NT2/D1 (cell line): ENCODE results near the gene ASAP2.

Experiments
- DNase-seq: peaks from one replicate; pipeline ENCODE4 v3.0.0-alpha.2; 2011; ENCODE audit warnings: low read depth, low spot score
- H3K27me3 ChIP-seq: 2 replicates; pipeline ENCODE4 v1.6.0; 2011; ENCODE audit warnings: mild to moderate bottlenecking; ENCODE audit not compliant: insufficient read length, insufficient read depth
- H3K36me3 ChIP-seq: 2 replicates; pipeline ENCODE4 v1.6.1; 2011; ENCODE audit warnings: mild to moderate bottlenecking, low read length, mixed read lengths; ENCODE audit not compliant: insufficient read depth, insufficient read length
- H3K4me1 ChIP-seq: 2 replicates; pipeline ENCODE4 v1.5.1; 2011; ENCODE audit not compliant: insufficient read depth, insufficient read length
- H3K4me3 ChIP-seq: 2 replicates; pipeline ENCODE4 v1.5.1; 2011; ENCODE audit warnings: low read depth; ENCODE audit not compliant: insufficient read length
- H3K9ac ChIP-seq: 2 replicates; pipeline ENCODE4 v1.6.0; 2011; ENCODE audit warnings: low read depth; ENCODE audit not compliant: insufficient read length
- H3K9me3 ChIP-seq: 2 replicates; pipeline ENCODE4 v1.5.1; 2011; ENCODE audit warnings: mild to moderate bottlenecking, low read length; ENCODE audit not compliant: insufficient read depth
- SUZ12 ChIP-seq: IDR thresholded peaks from 2 replicates; pipeline ENCODE4 v1.6.1; 2011; ENCODE audit not compliant: insufficient read length, insufficient read depth; ENCODE audit errors: extremely low read depth
- YY1 ChIP-seq: IDR thresholded peaks from 2 replicates; pipeline ENCODE4 v1.6.1; 2011; ENCODE audit not compliant: insufficient read length, insufficient read depth
- ZNF274 ChIP-seq: IDR thresholded peaks from 2 replicates; pipeline ENCODE4 v1.6.1; 2011; ENCODE audit warnings: mild to moderate bottlenecking, low read depth, low read length

The ASAP2 gene

GRCh38 chr2:9294764-9295163 is 88.2 kb downstream of the ASAP2 start:
- no peaks in the 10 kb centered on the region for H3K27me3 ChIP-seq
- H3K4me3 ChIP-seq, result no peak overlapping the region
- H3K9ac ChIP-seq, result no peak overlapping the region
- no peaks in the 10 kb centered on the region for H3K9me3 ChIP-seq
- peaks cover 4% of the 10 kb centered on the region for H3K36me3 ChIP-seq
- TF ChIP-seq ZNF274 (no peak), YY1 (no peak), SUZ12 (no peak)
- no peak for DNase-seq
- peaks cover 3% of the 10 kb centered on the region for H3K4me1 ChIP-seq

DNA sequence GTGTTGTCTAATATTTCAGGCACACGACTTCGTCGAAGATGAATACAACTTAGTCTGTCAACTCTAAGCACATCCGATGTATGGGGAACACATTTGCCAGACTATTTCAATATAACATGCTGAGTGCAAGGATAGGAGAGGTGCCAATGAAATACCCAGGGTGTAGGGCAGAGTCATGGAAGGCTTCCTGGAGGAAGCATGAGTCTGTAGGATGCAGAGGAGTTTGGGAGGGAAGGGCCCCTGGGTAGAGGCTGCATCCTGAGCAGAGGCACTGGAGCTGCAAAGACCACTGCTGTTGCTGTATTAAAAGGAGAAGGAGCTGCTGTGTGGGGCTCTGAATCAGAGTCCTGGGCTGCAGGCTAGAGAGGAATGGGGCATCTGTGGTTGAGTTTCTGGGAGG is 89.9 kb downstream of the ASAP2 start:
- H3K9ac ChIP-seq, result no peak overlapping the region
- H3K4me3 ChIP-seq, result no peak overlapping the region
- H3K27me3 ChIP-seq, result no peaks in the 10 kb centered on the region
- no peak for DNase-seq
- peaks cover 3% of the 10 kb centered on the region for H3K4me1 ChIP-seq
- TF ChIP-seq SUZ12, result no peak
- no peak for TF ChIP-seq ZNF274
- TF ChIP-seq YY1, result no peak
- peaks cover 4% of the 10 kb centered on the region for H3K36me3 ChIP-seq
- no peaks in the 10 kb centered on the region for H3K9me3 ChIP-seq

DNA sequence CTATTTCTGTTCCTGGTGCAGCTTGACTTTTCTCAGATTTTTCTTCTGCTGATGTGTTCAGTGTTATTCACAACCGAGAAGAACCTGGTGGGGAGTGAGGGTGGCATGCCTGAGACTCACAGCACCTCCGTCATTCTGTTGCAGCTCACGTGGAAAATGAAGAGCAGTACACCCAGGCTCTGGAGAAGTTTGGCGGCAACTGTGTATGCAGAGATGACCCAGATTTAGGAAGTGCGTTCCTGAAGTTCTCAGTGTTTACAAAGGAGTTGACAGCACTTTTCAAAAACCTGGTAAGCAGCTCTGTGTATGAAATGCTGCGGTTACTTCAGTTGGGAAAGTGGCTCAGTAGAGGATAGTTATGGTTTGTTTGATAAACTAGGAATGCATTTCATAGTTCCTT is 90.5 kb downstream of the ASAP2 start:
- TF ChIP-seq YY1 (no peak), ZNF274 (no peak), SUZ12 (no peak)
- Histone ChIP-seq H3K4me3 (no peak overlapping the region), H3K9ac (no peak overlapping the region), H3K9me3 (no peaks in the 10 kb centered on the region), H3K36me3 (peaks cover 4% of the 10 kb centered on the region), H3K4me1 (peaks cover 3% of the 10 kb centered on the region), H3K27me3 (no peaks in the 10 kb centered on the region)
- DNase-seq, result no peak

DNA sequence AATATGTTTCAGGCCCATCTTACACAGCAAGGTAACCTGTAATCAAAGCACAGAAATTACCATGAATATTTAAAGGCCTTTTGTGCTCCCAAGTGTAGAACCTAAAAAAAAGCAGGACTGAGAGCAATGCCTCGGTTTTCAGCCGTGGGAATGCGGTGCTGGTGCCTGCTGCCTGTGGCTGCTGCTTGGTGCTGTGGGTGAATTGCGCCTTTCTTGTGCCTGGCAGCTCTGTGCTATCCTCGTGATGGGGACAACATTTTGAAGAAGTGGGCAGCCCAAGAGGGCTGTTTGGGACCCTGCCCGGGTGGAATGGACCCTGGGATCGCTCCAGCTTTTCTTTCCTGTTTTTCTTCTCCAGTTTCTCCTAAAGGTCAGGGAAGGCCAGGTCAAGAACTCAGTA is 91.2 kb downstream of the ASAP2 start:
- TF ChIP-seq ZNF274 (no peak), SUZ12 (no peak), YY1 (no peak)

DNA sequence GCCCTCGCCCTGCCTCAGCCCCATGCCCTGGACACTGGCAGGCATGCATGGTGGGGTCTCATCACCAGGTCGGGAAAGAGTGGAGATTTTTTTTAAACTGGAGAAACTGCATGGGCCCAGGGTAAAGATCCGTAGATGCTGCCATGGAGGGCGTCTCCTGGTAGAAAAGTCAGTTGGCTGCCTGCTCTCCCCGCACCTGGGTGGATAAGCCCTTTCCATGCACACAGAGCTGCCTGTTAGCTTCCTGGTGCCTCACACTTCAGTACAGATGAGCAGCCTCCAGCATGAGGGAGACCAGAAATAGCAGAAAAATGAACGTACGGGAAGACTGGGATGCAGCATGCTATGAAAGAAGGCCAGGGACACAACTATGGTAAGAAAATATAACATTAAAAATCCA is 92.0 kb downstream of the ASAP2 start:
- H3K4me1 ChIP-seq, result no peaks in the 10 kb centered on the region
- H3K4me3 ChIP-seq, result no peak overlapping the region
- H3K27me3 ChIP-seq, result no peaks in the 10 kb centered on the region
- H3K9me3 ChIP-seq, result no peaks in the 10 kb centered on the region
- no peak overlapping the region for H3K9ac ChIP-seq
- DNase-seq, result no peak
- H3K36me3 ChIP-seq, result peaks cover 4% of the 10 kb centered on the region
- no peak for TF ChIP-seq ZNF274
- no peak for TF ChIP-seq SUZ12
- TF ChIP-seq YY1, result no peak

More for the DNA sequence above, 91.2 kb downstream of the ASAP2 start:
- no peak overlapping the region for H3K9ac ChIP-seq
- no peaks in the 10 kb centered on the region for H3K4me1 ChIP-seq
- H3K9me3 ChIP-seq, result no peaks in the 10 kb centered on the region
- no peak for DNase-seq
- peaks cover 4% of the 10 kb centered on the region for H3K36me3 ChIP-seq
- no peaks in the 10 kb centered on the region for H3K27me3 ChIP-seq
- H3K4me3 ChIP-seq, result no peak overlapping the region

DNA sequence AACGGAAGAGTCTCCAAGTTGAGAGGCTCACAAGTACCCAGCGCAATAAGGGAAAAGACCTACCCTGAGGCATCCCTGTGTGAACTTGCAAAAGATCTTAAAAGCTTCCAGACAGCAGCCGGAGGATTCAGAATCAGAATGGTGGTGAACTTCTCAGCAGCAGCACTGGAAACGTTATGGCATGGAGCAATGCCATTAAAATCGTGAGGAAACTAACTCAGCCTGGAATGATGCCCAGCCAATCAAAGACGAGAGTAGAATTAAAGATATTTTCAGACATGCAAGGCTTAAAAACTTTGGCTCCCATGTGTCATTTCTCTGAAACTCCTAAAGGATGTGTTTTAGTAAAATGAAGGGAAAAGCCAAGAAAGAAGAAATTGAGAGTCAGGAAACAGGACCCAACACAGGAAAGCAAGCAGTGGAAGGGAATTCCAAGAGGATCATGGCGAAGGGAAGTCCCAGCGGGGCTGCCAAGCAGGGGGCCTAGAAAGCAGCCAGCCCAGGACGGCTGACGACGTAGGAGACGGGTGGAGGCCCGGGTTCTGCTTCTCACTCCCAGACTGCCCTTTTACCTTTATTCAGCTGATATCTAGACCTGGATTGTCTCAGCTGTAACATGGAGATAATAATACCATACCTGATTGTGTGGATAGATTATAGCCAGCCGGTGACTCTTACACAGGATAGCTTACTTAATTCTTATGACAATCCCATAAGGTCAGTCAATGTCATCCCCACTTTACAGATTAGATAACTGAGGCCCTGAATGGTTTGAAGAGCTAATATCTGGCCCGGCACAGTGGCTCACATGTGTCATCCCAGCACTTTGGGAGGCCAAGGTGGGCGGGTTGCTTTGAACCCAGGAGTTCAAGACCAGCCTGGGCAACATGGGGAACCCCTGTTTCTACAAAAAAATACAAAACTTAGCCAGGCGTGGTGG is 92.8 kb downstream of the ASAP2 start:
- Histone ChIP-seq H3K9ac (no peak overlapping the region), H3K36me3 (peaks cover 4% of the 10 kb centered on the region), H3K4me3 (no peak overlapping the region), H3K27me3 (no peaks in the 10 kb centered on the region), H3K4me1 (no peaks in the 10 kb centered on the region), H3K9me3 (no peaks in the 10 kb centered on the region)
- no peak for DNase-seq
- no peak for TF ChIP-seq ZNF274
- no peak for TF ChIP-seq YY1
- TF ChIP-seq SUZ12, result no peak

DNA sequence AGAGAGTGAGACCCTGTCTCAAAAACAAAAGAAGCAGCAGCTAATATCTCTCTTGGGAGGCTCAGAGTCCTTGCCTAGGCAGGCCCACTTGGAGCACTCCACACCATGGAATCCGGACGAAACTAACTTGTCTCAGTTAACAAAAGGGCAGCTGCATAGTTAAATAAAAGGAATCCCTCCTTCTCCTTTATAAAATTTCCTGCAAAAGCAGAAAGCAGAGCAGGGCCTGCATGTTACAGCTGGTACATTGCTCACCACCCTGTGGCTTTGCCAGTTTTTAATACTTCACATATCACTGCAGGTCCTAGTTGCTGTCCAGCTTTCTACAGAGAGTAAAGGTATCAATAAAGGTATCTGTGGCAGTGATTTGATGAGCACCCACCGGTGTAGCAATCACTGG is 93.6 kb downstream of the ASAP2 start:
- TF ChIP-seq YY1, result no peak
- TF ChIP-seq ZNF274, result no peak
- no peak for TF ChIP-seq SUZ12
- no peak overlapping the region for H3K9ac ChIP-seq
- H3K27me3 ChIP-seq, result no peaks in the 10 kb centered on the region
- DNase-seq, result no peak
- no peaks in the 10 kb centered on the region for H3K9me3 ChIP-seq
- H3K36me3 ChIP-seq, result peaks cover 4% of the 10 kb centered on the region
- no peak overlapping the region for H3K4me3 ChIP-seq
- H3K4me1 ChIP-seq, result no peaks in the 10 kb centered on the region
